WTC11 (cell line): ENCODE results near the gene KIF11. TPM values are rescaled to one million over a fixed set of nuclear protein-coding genes. Genes with fewer than 3 reads are reported as not detected.

Experiments
- ATAC-seq: fragments of 200-7000 bp; cut with Tn5 transposase; 2 replicates; pipeline ENCODE4 v1.10.0; 2021; ENCODE audit warnings: mild to moderate bottlenecking, moderate library complexity
- CTCF ChIA-PET: fragments of 300-600 bp; sonication (Branson Sonifier 250); formaldehyde crosslinking; loops from one replicate; lab custom pipeline; 2021; ENCODE audit warnings: antibody characterized with exemption; lab: Charles Lee
- POLR2A ChIA-PET: fragments of 350-600 bp; sonication (Branson Sonifier 250); formaldehyde crosslinking; loops from one replicate; lab custom pipeline; 2021; ENCODE audit warnings: antibody characterized with exemption; lab: Charles Lee
- DNase-seq: peaks from one replicate; pipeline ENCODE4 v3.0.0; 2021; ENCODE audit warnings: low spot score
- H3K27ac Mint-ChIP-seq: 2 replicates; pipeline ENCODE4 v1.8.0; 2021; ENCODE audit warnings: mixed read lengths
- H3K27me3 Mint-ChIP-seq: 2 replicates; pipeline ENCODE4 v1.8.0; 2021; ENCODE audit warnings: low read depth, mild to moderate bottlenecking, moderate library complexity, mixed read lengths
- H3K36me3 Mint-ChIP-seq: 2 replicates; pipeline ENCODE4 v1.8.0; 2021; ENCODE audit warnings: mixed read lengths
- H3K4me1 Mint-ChIP-seq: 2 replicates; pipeline ENCODE4 v1.8.0; 2022; ENCODE audit warnings: mixed read lengths
- H3K4me3 Mint-ChIP-seq: 2 replicates; pipeline ENCODE4 v1.8.0; 2021; ENCODE audit warnings: mild to moderate bottlenecking, moderate library complexity, mixed read lengths
- H3K9me3 Mint-ChIP-seq: 2 replicates; pipeline ENCODE4 v1.8.0; 2021; ENCODE audit warnings: mixed read lengths
- AFF4 ChIP-seq: sonication (generic); formaldehyde crosslinking; IDR thresholded peaks from 2 replicates; pipeline ENCODE4 v1.8.1; 2023; ENCODE audit warnings: mild to moderate bottlenecking, missing genetic modification reagents, borderline replicate concordance
- E2F1 ChIP-seq: sonication (generic); formaldehyde crosslinking; IDR thresholded peaks from 2 replicates; pipeline ENCODE4 v1.8.0; 2022; ENCODE audit warnings: mild to moderate bottlenecking, missing genetic modification reagents
- E2F4 ChIP-seq: sonication (generic); formaldehyde crosslinking; IDR thresholded peaks from 2 replicates; pipeline ENCODE4 v1.8.1; 2022; ENCODE audit warnings: low read depth, mild to moderate bottlenecking, moderate library complexity, missing genetic modification reagents, borderline replicate concordance
- NFATC4 ChIP-seq: fragments of 250-450 bp; sonication (Bioruptor Pico); IDR thresholded peaks from 2 replicates; pipeline ENCODE4 v1.9.0; 2021; ENCODE audit warnings: mild to moderate bottlenecking
- NFE2L1 ChIP-seq: sonication (generic); formaldehyde crosslinking; IDR thresholded peaks from 2 replicates; pipeline ENCODE4 v1.8.1; 2023; ENCODE audit warnings: missing genetic modification reagents
- PRDM15 ChIP-seq: sonication (generic); formaldehyde crosslinking; IDR thresholded peaks from 2 replicates; pipeline ENCODE4 v1.8.0; 2022; ENCODE audit warnings: missing genetic modification reagents
- STAT6 ChIP-seq: sonication (generic); formaldehyde crosslinking; conservative IDR thresholded peaks from 2 replicates; pipeline ENCODE4 v1.8.1; 2023; ENCODE audit warnings: mild to moderate bottlenecking, low read depth, missing genetic modification reagents, moderate library complexity
- ZBTB21 ChIP-seq: sonication (generic); formaldehyde crosslinking; IDR thresholded peaks from 2 replicates; pipeline ENCODE4 v1.8.1; 2023; ENCODE audit warnings: mild to moderate bottlenecking, missing genetic modification reagents, borderline replicate concordance
- ZNF138 ChIP-seq: sonication (generic); formaldehyde crosslinking; conservative IDR thresholded peaks from 2 replicates; pipeline ENCODE4 v1.8.1; 2022; ENCODE audit warnings: mild to moderate bottlenecking, moderate library complexity, missing genetic modification reagents
- ZNF263 ChIP-seq: sonication (generic); formaldehyde crosslinking; IDR thresholded peaks from 2 replicates; pipeline ENCODE4 v1.8.1; 2022; ENCODE audit warnings: low read depth, mild to moderate bottlenecking, moderate library complexity, missing genetic modification reagents
- ZNF416 ChIP-seq: fragments of 250-450 bp; sonication (Bioruptor Pico); IDR thresholded peaks from 2 replicates; pipeline ENCODE4 v1.9.0; 2021; ENCODE audit warnings: mild to moderate bottlenecking, inconsistent platforms
- total RNA-seq: library from RNA; stranded (reverse); gene quantifications from 3 replicates; pipeline ENCODE4 v1.2.3, GENCODE V29; 2021
- TF ChIP-seq, protein P1 (sequence below): sonication (generic); formaldehyde crosslinking; IDR thresholded peaks from 2 replicates; pipeline ENCODE4 v1.8.1; 2022; ENCODE audit warnings: mild to moderate bottlenecking, moderate library complexity, missing genetic modification reagents

KIF11 gene
- total RNA-seq, 1 experiment from 2014 or later: 55.7 TPM

DNA sequence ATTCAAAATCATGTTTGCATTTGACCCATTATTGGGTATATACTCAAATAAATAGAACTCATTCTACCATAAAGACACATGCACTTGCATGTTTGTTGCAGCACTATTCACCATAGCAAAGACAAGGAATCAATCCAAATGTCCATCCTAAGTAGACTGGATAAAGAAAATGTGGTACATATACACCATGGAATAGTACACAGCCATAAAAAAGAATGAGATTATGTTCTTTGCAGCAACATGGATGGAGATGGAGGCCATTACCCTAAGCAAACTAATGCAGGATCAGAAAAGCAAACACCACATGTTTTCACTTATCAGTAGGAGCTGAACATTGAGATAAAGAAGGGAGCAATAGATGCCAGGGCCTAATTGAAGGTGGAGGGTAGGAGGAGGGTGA lies 84.8 kb downstream of the KIF11 start:
- peaks cover 15% of the 10 kb centered on the region for H3K36me3 Mint-ChIP-seq
- peaks cover 4% of the 10 kb centered on the region; the same call in 1 of the 2 replicates for H3K27me3 Mint-ChIP-seq
- ATAC-seq (no peak), DNase-seq (no peak)
- no peak overlapping the region for H3K27ac Mint-ChIP-seq
- no peak overlapping the region for H3K4me3 Mint-ChIP-seq
- H3K4me1 Mint-ChIP-seq: no peaks in the 10 kb centered on the region
- CTCF ChIA-PET: no interaction called here
- POLR2A ChIA-PET: no interaction called here
- TF ChIP-seq NFATC4 (CRISPR knock-in tag) (no peak), ZNF416 (no peak), AFF4 (CRISPR knock-in tag) (no peak)
- H3K9me3 Mint-ChIP-seq: peaks cover 33% of the 10 kb centered on the region

DNA sequence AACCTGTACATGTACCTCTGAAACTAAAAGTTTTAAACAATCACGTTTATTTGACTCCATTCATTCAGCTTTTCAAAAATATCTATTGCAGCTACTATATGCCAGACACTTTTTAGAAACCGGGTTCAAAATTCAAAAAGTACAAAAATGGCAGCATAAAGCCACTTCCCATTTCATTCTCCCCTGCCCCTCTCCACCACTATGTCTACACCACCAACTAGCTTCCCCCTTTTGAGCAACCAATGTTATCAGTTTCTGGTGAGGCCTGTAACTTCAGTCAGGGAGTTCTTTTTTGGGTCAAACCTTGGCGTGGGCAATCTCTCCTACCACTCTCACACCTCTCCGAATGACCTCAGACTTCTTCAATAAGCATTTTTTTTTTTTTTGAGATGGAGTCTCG lies 85.3 kb downstream of the KIF11 start:
- ChIA-PET CTCF (no interaction called here), POLR2A (no interaction called here)

More for the DNA sequence above, 85.3 kb downstream of the KIF11 start:
- no peak for DNase-seq
- no peaks in the 10 kb centered on the region for H3K4me1 Mint-ChIP-seq
- H3K4me3 Mint-ChIP-seq: no peak overlapping the region
- peaks cover 31% of the 10 kb centered on the region for H3K9me3 Mint-ChIP-seq
- ATAC-seq: no peak
- no peak overlapping the region for H3K27ac Mint-ChIP-seq
- peaks cover 4% of the 10 kb centered on the region; the same call in 1 of the 2 replicates for H3K27me3 Mint-ChIP-seq
- peaks cover 15% of the 10 kb centered on the region for H3K36me3 Mint-ChIP-seq
- no peak for TF ChIP-seq E2F1 (CRISPR knock-in tag)
- no peak for TF ChIP-seq ZNF263 (CRISPR knock-in tag)
- no peak for TF ChIP-seq E2F4 (CRISPR knock-in tag)
- TF ChIP-seq ZNF138 (CRISPR knock-in tag): no peak
- no peak for TF ChIP-seq NFE2L1 (CRISPR knock-in tag)
- no peak for TF ChIP-seq PRDM15 (CRISPR knock-in tag)
- no peak for TF ChIP-seq ZBTB21 (CRISPR knock-in tag)
- TF ChIP-seq STAT6 (CRISPR knock-in tag): no peak
- TF ChIP-seq, protein P1, sequence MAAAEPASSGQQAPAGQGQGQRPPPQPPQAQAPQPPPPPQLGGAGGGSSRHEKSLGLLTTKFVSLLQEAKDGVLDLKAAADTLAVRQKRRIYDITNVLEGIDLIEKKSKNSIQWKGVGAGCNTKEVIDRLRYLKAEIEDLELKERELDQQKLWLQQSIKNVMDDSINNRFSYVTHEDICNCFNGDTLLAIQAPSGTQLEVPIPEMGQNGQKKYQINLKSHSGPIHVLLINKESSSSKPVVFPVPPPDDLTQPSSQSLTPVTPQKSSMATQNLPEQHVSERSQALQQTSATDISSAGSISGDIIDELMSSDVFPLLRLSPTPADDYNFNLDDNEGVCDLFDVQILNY: no peak
- TF ChIP-seq AFF4 (CRISPR knock-in tag): no peak
- TF ChIP-seq, all 79 proteins: peak for 0
